KMS-11 (cell line): ENCODE measurements around the gene SMIM29.

Source experiments
- H2AFZ ChIP-seq: fragments of 200-600 bp; sonication (generic); 2 replicates; pipeline ENCODE4 v1.6.1; 2016; ENCODE audit warnings: antibody characterized with exemption, mixed run types, low read depth
- H3K27ac ChIP-seq: fragments of 200-600 bp; sonication (generic); 2 replicates; pipeline ENCODE4 v1.6.1; 2016; ENCODE audit warnings: mild to moderate bottlenecking, mixed run types
- H3K27me3 ChIP-seq: fragments of 200-600 bp; sonication (generic); 2 replicates; pipeline ENCODE4 v1.6.1; 2017; ENCODE audit warnings: mild to moderate bottlenecking, low read depth, mixed run types, moderate library complexity; ENCODE audit not compliant: insufficient read depth
- H3K36me3 ChIP-seq: fragments of 200-600 bp; sonication (generic); 2 replicates; pipeline ENCODE4 v1.6.1; 2017; ENCODE audit warnings: mild to moderate bottlenecking, mixed run types; ENCODE audit not compliant: insufficient read depth
- H3K4me1 ChIP-seq: fragments of 200-600 bp; sonication (generic); 2 replicates; pipeline ENCODE4 v1.6.1; 2016; ENCODE audit warnings: mild to moderate bottlenecking, low read depth, mixed run types; ENCODE audit not compliant: poor library complexity, severe bottlenecking
- H3K4me2 ChIP-seq: fragments of 200-600 bp; sonication (generic); 2 replicates; pipeline ENCODE4 v1.7.0; 2016; ENCODE audit warnings: mild to moderate bottlenecking, mixed run types
- H3K4me3 ChIP-seq: fragments of 200-600 bp; sonication (generic); IDR thresholded peaks from 2 replicates; pipeline ENCODE4 v1.6.1; 2017; ENCODE audit warnings: low read depth, low read length, mixed read lengths; ENCODE audit not compliant: insufficient read depth
- H3K79me2 ChIP-seq: fragments of 200-600 bp; sonication (generic); 2 replicates; pipeline ENCODE4 v1.6.1; 2016; ENCODE audit warnings: low read depth, mixed run types; ENCODE audit not compliant: insufficient read depth
- H3K9ac ChIP-seq: fragments of 200-600 bp; sonication (generic); 2 replicates; pipeline ENCODE4 v1.6.1; 2016; ENCODE audit warnings: mild to moderate bottlenecking, mixed run types
- H4K20me1 ChIP-seq: fragments of 200-600 bp; sonication (generic); 2 replicates; pipeline ENCODE4 v1.6.1; 2016; ENCODE audit warnings: mild to moderate bottlenecking, mixed run types; ENCODE audit not compliant: insufficient read depth
- CTCF ChIP-seq: fragments of 200-600 bp; sonication (generic); conservative IDR thresholded peaks from 2 replicates; pipeline ENCODE4 v1.6.1; 2017; ENCODE audit warnings: low read depth, mild to moderate bottlenecking, antibody characterized with exemption, low read length, moderate library complexity, mixed read lengths

SMIM29 gene

GRCh38 chr6:34248727-34249468 is at the start of gene SMIM29:
SMIM29 (minus strand) TSS chr6:34249006; CDS start chr6:34247791, 1,215 bp downstream.
- H3K4me1 ChIP-seq: peaks cover 39% of the 10 kb centered on the region
- no peak within 1 kb of the TSS for H3K4me3 ChIP-seq
- H3K4me2 ChIP-seq: peak within 1 kb of the TSS; percentile 85
- peaks cover 6% of the 10 kb centered on the region; the same call in 1 of the 2 replicates for H3K79me2 ChIP-seq
- H3K9ac ChIP-seq: peak within 1 kb of the TSS; percentile 73
- no peaks in the 10 kb centered on the region for H3K36me3 ChIP-seq
- peak within 1 kb of the TSS; percentile 53 for H3K27ac ChIP-seq
- TF ChIP-seq CTCF: peak; percentile 59
- H2AFZ ChIP-seq: peak within 1 kb of the TSS; percentile 96
- H4K20me1 ChIP-seq: no peaks in the 10 kb centered on the region
- H3K27me3 ChIP-seq: no peaks in the 10 kb centered on the region

GRCh38 chr6:34295721-34296120 is 46.9 kb upstream of the SMIM29 start:
- H3K4me2 ChIP-seq: no peak overlapping the region
- H3K9ac ChIP-seq: no peak overlapping the region
- no peak overlapping the region for H2AFZ ChIP-seq
- TF ChIP-seq CTCF: no peak
- no peaks in the 10 kb centered on the region for H3K79me2 ChIP-seq
- H3K36me3 ChIP-seq: peaks cover 4% of the 10 kb centered on the region; the same call in 1 of the 2 replicates
- no peak overlapping the region for H3K27ac ChIP-seq
- no peaks in the 10 kb centered on the region for H4K20me1 ChIP-seq
- H3K4me3 ChIP-seq: no peak overlapping the region
- H3K27me3 ChIP-seq: no peaks in the 10 kb centered on the region
- no peaks in the 10 kb centered on the region for H3K4me1 ChIP-seq

DNA sequence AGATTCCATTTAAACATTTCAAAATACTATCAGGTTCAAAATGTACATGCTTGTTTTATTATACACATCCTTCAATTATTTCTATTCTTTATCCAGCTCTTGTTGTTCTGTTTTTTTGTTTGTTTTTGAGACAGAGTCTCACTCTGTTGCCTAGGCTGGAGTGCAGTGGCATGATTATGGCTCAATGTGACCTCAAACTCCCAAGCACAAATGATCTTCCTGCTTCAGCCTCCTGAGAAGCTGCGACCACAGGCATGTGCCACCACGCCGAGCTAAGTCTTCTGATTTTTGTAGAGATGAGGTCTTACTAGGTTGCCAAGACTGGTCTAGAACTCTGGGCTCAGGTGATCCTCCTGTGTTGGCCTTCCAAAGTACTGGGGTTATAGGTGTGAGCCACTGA is 44.1 kb upstream of the SMIM29 start:
- Histone ChIP-seq H3K4me3 (no peak overlapping the region), H3K4me2 (no peak overlapping the region), H3K4me1 (no peaks in the 10 kb centered on the region), H3K27ac (no peak overlapping the region), H3K36me3 (peaks cover 4% of the 10 kb centered on the region; the same call in 1 of the 2 replicates), H3K79me2 (no peaks in the 10 kb centered on the region), H4K20me1 (no peaks in the 10 kb centered on the region), H3K27me3 (no peaks in the 10 kb centered on the region), H2AFZ (no peak overlapping the region), H3K9ac (no peak overlapping the region)
- TF ChIP-seq CTCF: no peak

DNA sequence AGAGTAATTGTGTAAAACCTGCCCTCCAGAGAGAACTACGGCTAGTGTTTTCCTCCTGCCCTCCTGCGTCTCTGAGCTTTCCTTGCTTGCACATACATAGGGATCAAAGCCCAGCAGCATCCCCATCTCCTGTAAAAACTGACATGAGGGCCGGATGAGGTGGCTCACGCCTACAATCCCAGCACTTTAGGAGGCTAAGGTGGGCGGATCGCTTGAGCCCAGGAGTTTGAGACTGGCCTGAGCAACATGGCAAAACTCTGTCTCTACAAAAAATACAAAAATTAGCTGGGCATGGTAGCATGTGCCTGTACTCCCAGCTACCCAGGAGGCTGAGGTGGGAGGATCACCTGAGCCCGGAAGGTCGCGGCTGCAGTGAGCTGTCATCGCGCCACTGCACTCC is 40.3 kb upstream of the SMIM29 start:
- Histone ChIP-seq H3K4me2 (no peak overlapping the region), H4K20me1 (no peaks in the 10 kb centered on the region), H3K9ac (no peak overlapping the region), H3K27me3 (no peaks in the 10 kb centered on the region), H2AFZ (no peak overlapping the region), H3K4me1 (no peaks in the 10 kb centered on the region), H3K4me3 (no peak overlapping the region), H3K36me3 (no peaks in the 10 kb centered on the region), H3K79me2 (no peaks in the 10 kb centered on the region), H3K27ac (no peak overlapping the region)
- no peak for TF ChIP-seq CTCF
